ENCODE data around the gene POU2AF3. TPM values are rescaled to one million over a fixed set of nuclear protein-coding genes. Genes with fewer than 3 reads are reported as not detected.

Gene POU2AF3
- total RNA-seq, 4 donors from 2014 or later = 6.0 to 9.6 (median 7.1) TPM

- Histone ChIP-seq H3K4me1 (peaks cover 5 to 28% (median 19%) of the 10 kb centered on the region in 4 donors), H3K27me3 (no peaks in the 10 kb centered on the region), H3K27ac (no peak overlapping the region), H3K9me3 (peaks cover 0 to 7% of the 10 kb centered on the region in 2 donors), H3K36me3 (no peaks in the 10 kb centered on the region), H3K4me3 (no peak overlapping the region)
- intact Hi-C loops (cut with DNase I; ENCODE audit: low total_unique reads) = no loop called here
- WGBS, 2 donors (ENCODE audit: low coverage in 1 of 2) = 73 to 100% methylated on average over 1 to 2 of the region's 2 CpGs
- in situ Hi-C loops (cut with MboI; ENCODE audit: low pct_ligation_motif_present in 1 of 4, low pct_unique_long_range_greater_than_20kb in 1 of 4, low sequenced_read_pairs in 3 of 4) = no loop called here
- TF ChIP-seq CTCF (IDR thresholded peaks at IDR 0.05) (no peak), POLR2A (IDR thresholded peaks at IDR 0.05) (no peak), EP300 (IDR thresholded peaks at IDR 0.05; ENCODE audit: low read depth) (no peak), POLR2AphosphoS5 (IDR thresholded peaks at IDR 0.05) (no peak)
- DNase-seq = no peak
Observed at GRCh38 chr11:111336582-111337256, 38.4 kb downstream of the POU2AF3 start.

GRCh38 chr11:111339758-111340388 is 41.5 kb downstream of the POU2AF3 start:
- intact Hi-C loops (cut with DNase I; ENCODE audit: low total_unique reads) (no loop called here), in situ Hi-C loops (cut with MboI; ENCODE audit: low pct_ligation_motif_present in 1 of 4, low pct_unique_long_range_greater_than_20kb in 1 of 4, low sequenced_read_pairs in 3 of 4) (no loop called here)
- DNase-seq = no peak
- Histone ChIP-seq H3K4me1 (peaks cover 4 to 20% (median 10%) of the 10 kb centered on the region in 4 donors), H3K4me3 (no peak overlapping the region), H3K36me3 (no peaks in the 10 kb centered on the region), H3K27ac (no peak overlapping the region), H3K27me3 (no peaks in the 10 kb centered on the region), H3K9me3 (peaks cover 0 to 7% of the 10 kb centered on the region in 2 donors)
- TF ChIP-seq POLR2A (IDR thresholded peaks at IDR 0.05) (no peak), EP300 (IDR thresholded peaks at IDR 0.05; ENCODE audit: low read depth) (no peak)

GRCh38 chr11:111342329-111342728 is 44.0 kb downstream of the POU2AF3 start:
- DNase-seq = no peak
- TF ChIP-seq CTCF (IDR thresholded peaks at IDR 0.05) = no peak
- TF ChIP-seq POLR2AphosphoS5 (IDR thresholded peaks at IDR 0.05) = no peak
- TF ChIP-seq EP300 (IDR thresholded peaks at IDR 0.05; ENCODE audit: low read depth) = no peak
- TF ChIP-seq POLR2A (IDR thresholded peaks at IDR 0.05) = no peak
- Histone ChIP-seq H3K27ac (no peak overlapping the region), H3K4me1 (no peaks in the 10 kb centered on the region), H3K4me3 (no peak overlapping the region), H3K36me3 (no peaks in the 10 kb centered on the region), H3K27me3 (no peaks in the 10 kb centered on the region), H3K9me3 (peaks cover 0 to 7% of the 10 kb centered on the region in 2 donors)
- WGBS, 2 donors (ENCODE audit: low coverage in 1 of 2) = 69 to 81% methylated on average over 3 of the region's 3 CpGs
- intact Hi-C loops (cut with DNase I; ENCODE audit: low total_unique reads) (no loop called here), in situ Hi-C loops (cut with MboI; ENCODE audit: low pct_ligation_motif_present in 1 of 4, low pct_unique_long_range_greater_than_20kb in 1 of 4, low sequenced_read_pairs in 3 of 4) (no loop called here)

- intact Hi-C loops (cut with DNase I; ENCODE audit: low total_unique reads) = loop anchor here (1.0 kb wide), 1 partner anchor 40 kb away; no protein-coding TSS in a partner anchor
Observed at GRCh38 chr11:111344032-111344431, 45.7 kb downstream of the POU2AF3 start.

More at GRCh38 chr11:111344032-111344431, 45.7 kb downstream of the POU2AF3 start:
- H3K4me1 ChIP-seq = no peaks in the 10 kb centered on the region
- in situ Hi-C loops (cut with MboI; ENCODE audit: low pct_ligation_motif_present in 1 of 4, low pct_unique_long_range_greater_than_20kb in 1 of 4, low sequenced_read_pairs in 3 of 4) = no loop called here
- H3K27me3 ChIP-seq = no peaks in the 10 kb centered on the region
- H3K9me3 ChIP-seq = peaks cover 0 to 7% of the 10 kb centered on the region in 2 donors
- peak; percentile 51 for DNase-seq
- peak overlapping the region in 1 of 4 donors; percentile 16 for H3K27ac ChIP-seq
- H3K4me3 ChIP-seq = no peak overlapping the region
- no peaks in the 10 kb centered on the region for H3K36me3 ChIP-seq
- TF ChIP-seq POLR2A (IDR thresholded peaks at IDR 0.05) (no peak), EP300 (IDR thresholded peaks at IDR 0.05; ENCODE audit: low read depth) (no peak), CTCF (IDR thresholded peaks at IDR 0.05) (no peak), POLR2AphosphoS5 (IDR thresholded peaks at IDR 0.05) (no peak)
- 63 to 100% methylated on average over 1 to 3 of the region's 3 CpGs for WGBS, 2 donors (ENCODE audit: low coverage in 1 of 2)
